SK-N-SH (cell line): ENCODE measurements around the gene PNPLA5. TPM values are rescaled to one million over a fixed set of nuclear protein-coding genes. Genes with fewer than 3 reads are reported as not detected.

Experiments
- CTCF ChIA-PET: fragments of 300-600, 350-600 bp; formaldehyde crosslinking; extraction: SDS; loops from one replicate; lab custom pipeline; 2021; lab: Yijun Ruan, JAX
- POLR2A ChIA-PET: fragments of 350-600 bp; sonication (Branson Sonifier 250); formaldehyde crosslinking; extraction: SDS; loops from one replicate; lab custom pipeline; 2020; ENCODE audit warnings: antibody characterized with exemption, inconsistent platforms; lab: Yijun Ruan, JAX
- DNase-seq: peaks from one replicate; pipeline ENCODE4 v3.0.0; 2012
- H2AFZ ChIP-seq: fragments of 200-600 bp; sonication (generic); 2 replicates; pipeline ENCODE4 v1.8.1; 2016; ENCODE audit warnings: antibody characterized with exemption, mild to moderate bottlenecking, low read depth
- H3F3A ChIP-seq: fragments of 200-600 bp; sonication (generic); replicated peaks from 2 replicates; pipeline ENCODE3; 2016; ENCODE audit warnings: antibody characterized with exemption, mild to moderate bottlenecking; ENCODE audit not compliant: insufficient read depth
- H3K27ac ChIP-seq, 2 experiments: fragments of 200-500 bp in 1 of 2; fragments of 200-600 bp in 1 of 2; sonication (Bioruptor generic) in 1 of 2; sonication (generic), shearing (Covaris generic) in 1 of 2; 2 replicates each; pipeline versions ENCODE4 v1.5.1 to v1.6.1; 2014 to 2016; ENCODE audit warnings: low read depth in 2 of 2, inconsistent platforms in 1 of 2, low read length in 1 of 2, mild to moderate bottlenecking in 1 of 2, mixed read lengths in 1 of 2
- H3K27me3 ChIP-seq: fragments of 200-600 bp; sonication (generic), shearing (Covaris generic); 2 replicates; pipeline ENCODE4 v1.6.1; 2016; ENCODE audit warnings: mixed run types; ENCODE audit not compliant: insufficient read depth
- H3K36me3 ChIP-seq, 2 experiments: fragments of 200-500 bp in 1 of 2; fragments of 200-600 bp in 1 of 2; sonication (Bioruptor generic) in 1 of 2; sonication (generic) in 1 of 2; replicated peaks in 1 of 2; 2 replicates each; pipeline versions ENCODE3 to v1.5.1; 2014 to 2016; ENCODE audit warnings: low read length in 1 of 2, mild to moderate bottlenecking in 1 of 2; ENCODE audit not compliant: insufficient read depth in 2 of 2, control insufficient read depth in 1 of 2
- H3K4me1 ChIP-seq, 2 experiments: fragments of 200-500 bp in 1 of 2; fragments of 200-600 bp in 1 of 2; sonication (Bioruptor generic) in 1 of 2; sonication (generic), shearing (Covaris generic) in 1 of 2; 2 replicates each; pipeline versions ENCODE4 v1.5.1 to v1.6.1; 2014 to 2016; ENCODE audit warnings: low read depth in 1 of 2, low read length in 1 of 2, mixed run types in 1 of 2; ENCODE audit not compliant: insufficient read depth in 2 of 2, control insufficient read depth in 1 of 2
- H3K4me2 ChIP-seq: fragments of 200-600 bp; sonication (generic), shearing (Covaris generic); 2 replicates; pipeline ENCODE4 v1.6.1; 2017; ENCODE audit warnings: mixed run types
- H3K4me3 ChIP-seq, 2 experiments: fragments of 200-500 bp in 1 of 2; fragments of 200-600 bp in 1 of 2; sonication (Bioruptor generic) in 1 of 2; sonication (generic), shearing (Covaris generic) in 1 of 2; 2 replicates each; pipeline versions ENCODE4 v1.5.1 to v1.8.1; 2014 to 2016; ENCODE audit warnings: low read depth in 2 of 2, inconsistent platforms in 1 of 2, low read length in 1 of 2, mild to moderate bottlenecking in 1 of 2, mixed read lengths in 1 of 2, moderate library complexity in 1 of 2
- H3K79me2 ChIP-seq: fragments of 200-600 bp; sonication (generic); 2 replicates; pipeline ENCODE4 v1.8.1; 2017; ENCODE audit warnings: mild to moderate bottlenecking; ENCODE audit not compliant: insufficient read depth
- H3K9ac ChIP-seq: fragments of 200-600 bp; sonication (generic); 2 replicates; pipeline ENCODE4 v1.6.1; 2017; ENCODE audit warnings: mixed run types
- H3K9me2 ChIP-seq: fragments of 200-600 bp; sonication (generic); 2 replicates; pipeline ENCODE4 v1.6.1; 2017; ENCODE audit warnings: mixed run types
- H3K9me3 ChIP-seq: fragments of 200-600 bp; sonication (generic); 2 replicates; pipeline ENCODE4 v1.6.1; 2017; ENCODE audit warnings: mixed run types, mild to moderate bottlenecking, moderate library complexity
- H4K20me1 ChIP-seq: fragments of 200-600 bp; sonication (generic); 2 replicates; pipeline ENCODE4 v1.6.1; 2017; ENCODE audit warnings: mild to moderate bottlenecking, mixed run types; ENCODE audit not compliant: insufficient read depth
- ELF1 ChIP-seq: IDR thresholded peaks from 2 replicates; pipeline ENCODE4 v1.4.0; 2012
- EP300 ChIP-seq, 2 experiments: IDR thresholded peaks; 2 replicates each; pipeline versions ENCODE4 v1.4.0 to v1.6.1; 2012; ENCODE audit warnings: borderline replicate concordance in 1 of 2, low read depth in 1 of 2, low read length in 1 of 2
- EZH2phosphoT487 ChIP-seq: fragments of 200-600 bp; sonication (generic); IDR thresholded peaks from 2 replicates; pipeline ENCODE4 v1.6.1; 2017; ENCODE audit warnings: low read depth, mixed run types, mild to moderate bottlenecking, antibody characterized with exemption, moderate library complexity, borderline replicate concordance
- GABPA ChIP-seq: IDR thresholded peaks from 2 replicates; pipeline ENCODE4 v1.4.0; 2012; ENCODE audit warnings: low read depth, mild to moderate bottlenecking
- GATA2 ChIP-seq: sonication (generic); formaldehyde crosslinking; IDR thresholded peaks from 2 replicates; pipeline ENCODE4 v1.5.0; 2020; ENCODE audit warnings: mild to moderate bottlenecking, missing genetic modification reagents
- MEF2A ChIP-seq: IDR thresholded peaks from 2 replicates; pipeline ENCODE4 v1.4.0; 2012; ENCODE audit warnings: low read depth, borderline replicate concordance
- MXI1 ChIP-seq: IDR thresholded peaks from 2 replicates; pipeline ENCODE4 v1.6.1; 2012; ENCODE audit warnings: mild to moderate bottlenecking, low read depth, low read length, improper control_type of control experiment
- RAD21 ChIP-seq: IDR thresholded peaks from 2 replicates; pipeline ENCODE4 v1.6.1; 2012; ENCODE audit warnings: mild to moderate bottlenecking, low read length
- RCOR1 ChIP-seq: fragments of 150-350 bp; IDR thresholded peaks from 2 replicates; pipeline ENCODE4 v1.6.1; 2017; ENCODE audit warnings: antibody characterized with exemption, low read length
- RXRA ChIP-seq: IDR thresholded peaks from 2 replicates; pipeline ENCODE4 v1.4.0; 2012; ENCODE audit warnings: low read depth, mild to moderate bottlenecking, borderline replicate concordance
- SIN3A ChIP-seq: IDR thresholded peaks from 2 replicates; pipeline ENCODE4 v1.6.1; 2012; ENCODE audit warnings: low read depth, mild to moderate bottlenecking, low read length, moderate library complexity, borderline replicate concordance
- TAF1 ChIP-seq: IDR thresholded peaks from 2 replicates; pipeline ENCODE4 v1.6.1; 2012; ENCODE audit warnings: low read depth, mild to moderate bottlenecking, low read length, moderate library complexity, borderline replicate concordance
- TCF12 ChIP-seq: IDR thresholded peaks from 2 replicates; pipeline ENCODE4 v1.4.0; 2012
- TEAD4 ChIP-seq: IDR thresholded peaks from 2 replicates; pipeline ENCODE4 v1.4.0; 2012; ENCODE audit warnings: mild to moderate bottlenecking, borderline replicate concordance; ENCODE audit not compliant: insufficient read depth
- WGBS: methylation state at CpG from one replicate; pipeline ENCODE4 v1.1.6; 2017; ENCODE audit warnings: low lambda C conversion rate; 5-methylcytosine and 5-hydroxymethylcytosine counted together
- polyA plus RNA-seq, 3 experiments: library from polyadenylated mRNA; depleted of rRNA; stranded (reverse); fragments of >200 nt; gene quantifications; 2 replicates each; pipeline ENCODE4 v1.2.3, GENCODE V29; 2012
- TF ChIP-seq, protein P1 (sequence below): fragments of 150-350 bp; IDR thresholded peaks from 2 replicates; pipeline ENCODE4 v1.6.1; 2016; ENCODE audit warnings: mild to moderate bottlenecking, low read depth, low read length
- TF ChIP-seq, protein P2 (sequence below): IDR thresholded peaks from 2 replicates; pipeline ENCODE4 v1.4.0; 2012; ENCODE audit warnings: low read depth, borderline replicate concordance
- TF ChIP-seq, protein P3 (sequence below): fragments of 150-350 bp; IDR thresholded peaks from 2 replicates; pipeline ENCODE4 v1.6.1; 2017; ENCODE audit warnings: antibody characterized with exemption, low read length, low read depth, borderline replicate concordance
- TF ChIP-seq, protein P4 (sequence below): IDR thresholded peaks from 2 replicates; pipeline ENCODE4 v1.6.1; 2012; ENCODE audit warnings: mild to moderate bottlenecking, low read depth, low read length, moderate library complexity

Gene PNPLA5
- polyA plus RNA-seq, 1 of the 3 experiments (the other 2 are of a cell fraction), result not detected

DNA sequence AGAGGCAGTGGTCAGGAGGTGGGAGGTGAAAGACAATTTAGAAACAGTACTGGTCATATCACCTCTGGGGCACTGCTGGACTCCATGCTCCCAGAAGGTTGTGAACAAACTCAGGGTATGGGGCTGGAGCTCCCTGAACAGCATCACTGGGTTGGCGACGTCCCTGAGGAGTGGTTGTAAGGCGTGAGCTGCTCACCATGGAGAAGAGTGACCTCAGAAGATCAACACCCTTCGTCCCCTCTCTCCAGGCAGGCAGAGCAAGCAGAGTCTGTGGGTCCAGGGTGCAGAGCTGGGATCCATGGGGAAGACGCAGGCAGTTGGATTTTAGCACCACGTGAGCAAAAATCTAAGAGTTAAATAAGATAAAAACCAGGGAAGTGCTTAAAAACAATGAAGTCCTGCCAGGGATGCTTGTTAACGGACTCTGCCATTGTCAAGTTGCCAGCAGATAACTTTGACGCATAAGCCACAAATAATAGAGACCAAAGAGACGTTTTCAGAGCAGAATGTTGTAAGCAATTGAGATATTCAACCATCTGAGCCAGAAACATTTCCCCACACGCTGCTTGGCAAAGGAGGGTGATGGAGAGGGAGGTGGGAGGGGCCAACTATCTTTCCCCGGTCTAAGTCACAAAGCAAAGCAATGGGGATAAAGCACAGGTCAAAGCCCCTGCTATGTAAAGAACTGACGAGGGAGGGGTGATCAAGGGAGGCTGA, 13.6 kb downstream of the PNPLA5 start (continued):
- TF ChIP-seq, protein P1, sequence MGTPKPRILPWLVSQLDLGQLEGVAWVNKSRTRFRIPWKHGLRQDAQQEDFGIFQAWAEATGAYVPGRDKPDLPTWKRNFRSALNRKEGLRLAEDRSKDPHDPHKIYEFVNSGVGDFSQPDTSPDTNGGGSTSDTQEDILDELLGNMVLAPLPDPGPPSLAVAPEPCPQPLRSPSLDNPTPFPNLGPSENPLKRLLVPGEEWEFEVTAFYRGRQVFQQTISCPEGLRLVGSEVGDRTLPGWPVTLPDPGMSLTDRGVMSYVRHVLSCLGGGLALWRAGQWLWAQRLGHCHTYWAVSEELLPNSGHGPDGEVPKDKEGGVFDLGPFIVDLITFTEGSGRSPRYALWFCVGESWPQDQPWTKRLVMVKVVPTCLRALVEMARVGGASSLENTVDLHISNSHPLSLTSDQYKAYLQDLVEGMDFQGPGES, result no peak

DNA sequence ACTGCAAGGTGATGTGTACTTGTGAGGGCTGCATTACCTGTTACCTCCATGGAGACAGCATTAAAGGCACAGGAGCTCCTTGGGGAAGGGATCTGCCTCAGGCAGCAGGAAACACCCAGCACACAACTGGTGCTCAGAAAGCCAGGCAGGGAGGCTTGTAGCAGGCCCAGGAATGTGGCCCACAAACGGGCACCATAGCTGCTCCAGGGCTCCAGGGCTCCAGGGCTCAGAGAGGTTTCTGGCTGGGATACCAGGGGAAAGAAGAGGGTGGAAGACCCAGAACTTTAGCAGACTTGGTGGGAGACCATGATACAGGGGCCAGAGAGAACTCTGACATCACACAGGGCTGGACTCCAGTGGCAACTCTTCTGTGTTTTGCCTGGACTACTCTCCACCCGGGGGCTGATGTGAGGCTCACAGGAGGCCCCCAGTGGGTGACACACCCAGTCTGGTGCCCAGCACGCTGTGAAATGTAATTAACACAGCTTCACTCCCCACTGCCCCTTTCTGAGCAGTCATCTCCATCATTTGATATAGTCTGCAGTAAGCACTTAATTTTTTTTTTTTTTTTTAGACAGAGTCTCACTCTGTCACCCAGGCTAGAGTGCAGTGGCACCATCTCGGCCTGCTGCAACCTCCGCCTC, 14.8 kb downstream of the PNPLA5 start:
- CTCF ChIA-PET, result interaction anchor here (0.9 to 1.2 kb wide), 2 partner anchors 8 to 9 kb away, joined by 3 to 10 read pairs; no protein-coding TSS in a partner anchor

More for the DNA sequence above, 14.8 kb downstream of the PNPLA5 start:
- no peaks in the 10 kb centered on the region for H3K27me3 ChIP-seq
- H3K79me2 ChIP-seq, result no peaks in the 10 kb centered on the region
- no peak for DNase-seq
- POLR2A ChIA-PET, result no interaction called here
- no peak overlapping the region for H3K4me3 ChIP-seq
- H3K9me3 ChIP-seq, result no peaks in the 10 kb centered on the region
- H3K9me2 ChIP-seq, result no peaks in the 10 kb centered on the region
- WGBS, result 49% methylated on average over 4 of the region's 5 CpGs
- no peak overlapping the region for H3K27ac ChIP-seq
- H2AFZ ChIP-seq, result no peak overlapping the region
- H3K4me1 ChIP-seq, result no peaks in the 10 kb centered on the region
- no peaks in the 10 kb centered on the region for H3F3A ChIP-seq
- H3K36me3 ChIP-seq, result no peaks in the 10 kb centered on the region
- TF ChIP-seq EZH2phosphoT487 (no peak), TAF1 (no peak), SIN3A (no peak), TEAD4 (no peak), EP300 (IDR thresholded peaks at IDR 0.05; ENCODE audit: borderline replicate concordance in 1 of 2, low read depth in 1 of 2, low read length in 1 of 2) (no peak), MXI1 (no peak), GATA2 (CRISPR knock-in tag) (no peak), GABPA (no peak), RCOR1 (no peak), RAD21 (no peak), MEF2A (no peak), RXRA (no peak), TCF12 (no peak), ELF1 (no peak)
- TF ChIP-seq, protein P2, sequence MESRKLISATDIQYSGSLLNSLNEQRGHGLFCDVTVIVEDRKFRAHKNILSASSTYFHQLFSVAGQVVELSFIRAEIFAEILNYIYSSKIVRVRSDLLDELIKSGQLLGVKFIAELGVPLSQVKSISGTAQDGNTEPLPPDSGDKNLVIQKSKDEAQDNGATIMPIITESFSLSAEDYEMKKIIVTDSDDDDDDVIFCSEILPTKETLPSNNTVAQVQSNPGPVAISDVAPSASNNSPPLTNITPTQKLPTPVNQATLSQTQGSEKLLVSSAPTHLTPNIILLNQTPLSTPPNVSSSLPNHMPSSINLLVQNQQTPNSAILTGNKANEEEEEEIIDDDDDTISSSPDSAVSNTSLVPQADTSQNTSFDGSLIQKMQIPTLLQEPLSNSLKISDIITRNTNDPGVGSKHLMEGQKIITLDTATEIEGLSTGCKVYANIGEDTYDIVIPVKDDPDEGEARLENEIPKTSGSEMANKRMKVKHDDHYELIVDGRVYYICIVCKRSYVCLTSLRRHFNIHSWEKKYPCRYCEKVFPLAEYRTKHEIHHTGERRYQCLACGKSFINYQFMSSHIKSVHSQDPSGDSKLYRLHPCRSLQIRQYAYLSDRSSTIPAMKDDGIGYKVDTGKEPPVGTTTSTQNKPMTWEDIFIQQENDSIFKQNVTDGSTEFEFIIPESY, result no peak
- TF ChIP-seq, protein P3, sequence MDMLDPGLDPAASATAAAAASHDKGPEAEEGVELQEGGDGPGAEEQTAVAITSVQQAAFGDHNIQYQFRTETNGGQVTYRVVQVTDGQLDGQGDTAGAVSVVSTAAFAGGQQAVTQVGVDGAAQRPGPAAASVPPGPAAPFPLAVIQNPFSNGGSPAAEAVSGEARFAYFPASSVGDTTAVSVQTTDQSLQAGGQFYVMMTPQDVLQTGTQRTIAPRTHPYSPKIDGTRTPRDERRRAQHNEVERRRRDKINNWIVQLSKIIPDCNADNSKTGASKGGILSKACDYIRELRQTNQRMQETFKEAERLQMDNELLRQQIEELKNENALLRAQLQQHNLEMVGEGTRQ, result no peak
- TF ChIP-seq, protein P1, result no peak
- TF ChIP-seq, protein P4, sequence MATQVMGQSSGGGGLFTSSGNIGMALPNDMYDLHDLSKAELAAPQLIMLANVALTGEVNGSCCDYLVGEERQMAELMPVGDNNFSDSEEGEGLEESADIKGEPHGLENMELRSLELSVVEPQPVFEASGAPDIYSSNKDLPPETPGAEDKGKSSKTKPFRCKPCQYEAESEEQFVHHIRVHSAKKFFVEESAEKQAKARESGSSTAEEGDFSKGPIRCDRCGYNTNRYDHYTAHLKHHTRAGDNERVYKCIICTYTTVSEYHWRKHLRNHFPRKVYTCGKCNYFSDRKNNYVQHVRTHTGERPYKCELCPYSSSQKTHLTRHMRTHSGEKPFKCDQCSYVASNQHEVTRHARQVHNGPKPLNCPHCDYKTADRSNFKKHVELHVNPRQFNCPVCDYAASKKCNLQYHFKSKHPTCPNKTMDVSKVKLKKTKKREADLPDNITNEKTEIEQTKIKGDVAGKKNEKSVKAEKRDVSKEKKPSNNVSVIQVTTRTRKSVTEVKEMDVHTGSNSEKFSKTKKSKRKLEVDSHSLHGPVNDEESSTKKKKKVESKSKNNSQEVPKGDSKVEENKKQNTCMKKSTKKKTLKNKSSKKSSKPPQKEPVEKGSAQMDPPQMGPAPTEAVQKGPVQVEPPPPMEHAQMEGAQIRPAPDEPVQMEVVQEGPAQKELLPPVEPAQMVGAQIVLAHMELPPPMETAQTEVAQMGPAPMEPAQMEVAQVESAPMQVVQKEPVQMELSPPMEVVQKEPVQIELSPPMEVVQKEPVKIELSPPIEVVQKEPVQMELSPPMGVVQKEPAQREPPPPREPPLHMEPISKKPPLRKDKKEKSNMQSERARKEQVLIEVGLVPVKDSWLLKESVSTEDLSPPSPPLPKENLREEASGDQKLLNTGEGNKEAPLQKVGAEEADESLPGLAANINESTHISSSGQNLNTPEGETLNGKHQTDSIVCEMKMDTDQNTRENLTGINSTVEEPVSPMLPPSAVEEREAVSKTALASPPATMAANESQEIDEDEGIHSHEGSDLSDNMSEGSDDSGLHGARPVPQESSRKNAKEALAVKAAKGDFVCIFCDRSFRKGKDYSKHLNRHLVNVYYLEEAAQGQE, result no peak
- H3K9ac ChIP-seq, result no peak overlapping the region
- H4K20me1 ChIP-seq, result no peaks in the 10 kb centered on the region
- H3K4me2 ChIP-seq, result no peak overlapping the region
